ENCODE measurements around the gene KIAA1671. TPM values are rescaled to one million over a fixed set of nuclear protein-coding genes. Genes with fewer than 3 reads are reported as not detected.

The KIAA1671 gene
- total RNA-seq, 1 experiment from 2014 or later = 12.8 TPM

DNA sequence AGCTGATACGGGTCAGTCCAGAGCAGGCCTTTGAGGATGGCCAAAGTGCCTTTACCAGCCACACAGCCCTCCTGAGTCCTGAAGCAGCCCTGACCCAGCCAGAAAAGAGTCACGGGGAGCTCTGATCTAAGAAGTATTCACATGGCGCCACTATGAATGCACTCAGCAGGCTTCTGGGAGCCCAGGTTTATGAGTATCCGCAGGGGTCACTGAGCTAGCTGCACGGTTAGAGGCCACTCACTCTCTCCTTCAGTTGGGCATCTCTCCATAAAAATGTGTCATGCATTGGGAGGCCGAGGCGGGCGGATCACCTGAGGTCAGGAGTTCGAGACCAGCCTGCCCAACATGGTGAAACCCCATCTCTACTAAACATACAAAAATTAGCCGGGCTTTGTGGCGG, 10.3 kb downstream of the KIAA1671 start:
- no peak for DNase-seq (ENCODE audit: low spot score)
- ChIA-PET POLR2A (ENCODE audit: low non-redundant PET) (no interaction called here), CTCF (no interaction called here)
- BruUV-seq (replicated peaks) = no TSS peak
- no peaks in the 10 kb centered on the region for H3K4me1 ChIP-seq (ENCODE audit: insufficient read depth, low read length, poor library complexity, severe bottlenecking)
- H3K27ac ChIP-seq (ENCODE audit: low read depth, low read length, poor library complexity, severe bottlenecking) = no peak overlapping the region
- intact Hi-C loops (cut with micrococcal nuclease; ENCODE audit: unreplicated experiment) = no loop called here
- H3K9me3 ChIP-seq (ENCODE audit: low read depth, low read length, poor library complexity, severe bottlenecking) = no peaks in the 10 kb centered on the region
- H3K36me3 ChIP-seq (ENCODE audit: insufficient read depth, low read length, poor library complexity, severe bottlenecking) = no peaks in the 10 kb centered on the region
- H3K27me3 ChIP-seq (replicated peaks; ENCODE audit: insufficient read depth, low read depth, low read length, poor library complexity) = no peaks in the 10 kb centered on the region
- H3K4me3 ChIP-seq (ENCODE audit: low read depth, low read length, poor library complexity, severe bottlenecking) = no peak overlapping the region
- TF ChIP-seq, protein P1, sequence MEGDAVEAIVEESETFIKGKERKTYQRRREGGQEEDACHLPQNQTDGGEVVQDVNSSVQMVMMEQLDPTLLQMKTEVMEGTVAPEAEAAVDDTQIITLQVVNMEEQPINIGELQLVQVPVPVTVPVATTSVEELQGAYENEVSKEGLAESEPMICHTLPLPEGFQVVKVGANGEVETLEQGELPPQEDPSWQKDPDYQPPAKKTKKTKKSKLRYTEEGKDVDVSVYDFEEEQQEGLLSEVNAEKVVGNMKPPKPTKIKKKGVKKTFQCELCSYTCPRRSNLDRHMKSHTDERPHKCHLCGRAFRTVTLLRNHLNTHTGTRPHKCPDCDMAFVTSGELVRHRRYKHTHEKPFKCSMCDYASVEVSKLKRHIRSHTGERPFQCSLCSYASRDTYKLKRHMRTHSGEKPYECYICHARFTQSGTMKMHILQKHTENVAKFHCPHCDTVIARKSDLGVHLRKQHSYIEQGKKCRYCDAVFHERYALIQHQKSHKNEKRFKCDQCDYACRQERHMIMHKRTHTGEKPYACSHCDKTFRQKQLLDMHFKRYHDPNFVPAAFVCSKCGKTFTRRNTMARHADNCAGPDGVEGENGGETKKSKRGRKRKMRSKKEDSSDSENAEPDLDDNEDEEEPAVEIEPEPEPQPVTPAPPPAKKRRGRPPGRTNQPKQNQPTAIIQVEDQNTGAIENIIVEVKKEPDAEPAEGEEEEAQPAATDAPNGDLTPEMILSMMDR (conservative IDR thresholded peaks at IDR 0.05; ENCODE audit: low read depth, low read length) = no peak
- TF ChIP-seq EZH2 (IDR thresholded peaks at IDR 0.05; ENCODE audit: borderline replicate concordance, low read depth, low read length, poor library complexity, severe bottlenecking) = no peak

GRCh38 chr22:24964441-24964840, 11.9 kb downstream of the KIAA1671 start:
- BruUV-seq (replicated peaks) = no TSS peak
- no peaks in the 10 kb centered on the region for H3K36me3 ChIP-seq (ENCODE audit: insufficient read depth, low read length, poor library complexity, severe bottlenecking)
- CTCF ChIA-PET = no interaction called here
- TF ChIP-seq, protein P1 (conservative IDR thresholded peaks at IDR 0.05; ENCODE audit: low read depth, low read length) = no peak
- no peak for TF ChIP-seq EZH2 (IDR thresholded peaks at IDR 0.05; ENCODE audit: borderline replicate concordance, low read depth, low read length, poor library complexity, severe bottlenecking)
- POLR2A ChIA-PET (ENCODE audit: low non-redundant PET) = no interaction called here
- H3K4me3 ChIP-seq (ENCODE audit: low read depth, low read length, poor library complexity, severe bottlenecking) = no peak overlapping the region
- intact Hi-C loops (cut with micrococcal nuclease; ENCODE audit: unreplicated experiment) = no loop called here
- H3K9me3 ChIP-seq (ENCODE audit: low read depth, low read length, poor library complexity, severe bottlenecking) = no peaks in the 10 kb centered on the region
- H3K27me3 ChIP-seq (replicated peaks; ENCODE audit: insufficient read depth, low read depth, low read length, poor library complexity) = no peaks in the 10 kb centered on the region
- H3K4me1 ChIP-seq (ENCODE audit: insufficient read depth, low read length, poor library complexity, severe bottlenecking) = no peaks in the 10 kb centered on the region
- no peak overlapping the region for H3K27ac ChIP-seq (ENCODE audit: low read depth, low read length, poor library complexity, severe bottlenecking)
- DNase-seq (ENCODE audit: low spot score) = no peak

DNA sequence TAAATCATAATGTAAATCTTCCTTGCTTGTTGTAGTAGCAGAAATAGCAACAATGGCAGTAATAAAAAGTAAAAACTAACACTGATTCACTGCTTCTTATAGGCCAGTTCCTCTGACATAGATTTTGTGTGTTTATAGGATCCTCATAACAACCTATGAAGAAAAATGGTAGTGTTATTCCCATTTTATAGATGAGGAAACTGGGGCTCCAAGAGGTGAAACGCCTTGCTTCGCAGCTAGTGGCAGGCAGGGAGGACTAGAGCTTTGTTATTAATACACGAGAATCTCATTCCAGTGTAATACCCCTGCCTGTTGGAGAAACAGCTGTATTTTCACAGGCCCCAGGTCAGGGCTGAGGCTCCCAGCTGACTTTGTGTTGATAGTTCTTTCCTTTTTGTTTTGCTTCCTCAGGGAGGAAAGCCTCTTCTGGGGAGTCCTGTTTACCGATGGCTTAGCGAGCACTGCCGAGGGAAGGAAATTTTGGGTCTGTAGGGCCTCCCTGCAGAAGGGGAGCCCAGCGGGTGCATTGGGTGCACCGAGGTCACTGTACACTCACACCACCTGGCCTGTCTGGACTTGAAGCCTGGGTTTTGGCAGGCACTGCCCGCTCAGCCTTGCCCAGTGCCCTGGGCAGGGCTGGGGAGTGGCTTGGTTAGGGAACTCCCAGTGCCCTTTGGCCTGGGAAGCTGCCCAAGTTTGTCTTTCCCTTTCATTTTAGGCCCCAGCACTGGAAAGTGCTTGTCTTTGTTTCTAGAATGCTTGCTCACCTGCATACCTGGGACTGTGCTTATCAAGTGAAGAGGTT, 13.5 kb downstream of the KIAA1671 start:
- Histone ChIP-seq H3K9me3 (ENCODE audit: low read depth, low read length, poor library complexity, severe bottlenecking) (no peaks in the 10 kb centered on the region), H3K27ac (ENCODE audit: low read depth, low read length, poor library complexity, severe bottlenecking) (no peak overlapping the region), H3K4me1 (ENCODE audit: insufficient read depth, low read length, poor library complexity, severe bottlenecking) (no peaks in the 10 kb centered on the region), H3K27me3 (replicated peaks; ENCODE audit: insufficient read depth, low read depth, low read length, poor library complexity) (no peaks in the 10 kb centered on the region), H3K36me3 (ENCODE audit: insufficient read depth, low read length, poor library complexity, severe bottlenecking) (no peaks in the 10 kb centered on the region), H3K4me3 (ENCODE audit: low read depth, low read length, poor library complexity, severe bottlenecking) (no peak overlapping the region)
- intact Hi-C loops (cut with micrococcal nuclease; ENCODE audit: unreplicated experiment) = no loop called here
- BruUV-seq (replicated peaks) = no TSS peak
- ChIA-PET CTCF (no interaction called here), POLR2A (ENCODE audit: low non-redundant PET) (no interaction called here)
- TF ChIP-seq, protein P1 (conservative IDR thresholded peaks at IDR 0.05; ENCODE audit: low read depth, low read length) = no peak
- TF ChIP-seq EZH2 (IDR thresholded peaks at IDR 0.05; ENCODE audit: borderline replicate concordance, low read depth, low read length, poor library complexity, severe bottlenecking) = no peak
- DNase-seq (ENCODE audit: low spot score) = no peak

Data from A673 (cell line).